ENCODE results near the gene MYO1H.
A peak's percentile ranks its signal among the peaks of the same experiment; 100 is the strongest.
"Not testable (repeated sequence)": the region's sequence is repeated elsewhere in the genome, so short reads cannot be mapped to it uniquely, and the experiment has no call there.

Gene MYO1H

GRCh38 chr12:109422251-109422650 is 74.6 kb downstream of the MYO1H start:
- no peak for DNase-seq

DNA sequence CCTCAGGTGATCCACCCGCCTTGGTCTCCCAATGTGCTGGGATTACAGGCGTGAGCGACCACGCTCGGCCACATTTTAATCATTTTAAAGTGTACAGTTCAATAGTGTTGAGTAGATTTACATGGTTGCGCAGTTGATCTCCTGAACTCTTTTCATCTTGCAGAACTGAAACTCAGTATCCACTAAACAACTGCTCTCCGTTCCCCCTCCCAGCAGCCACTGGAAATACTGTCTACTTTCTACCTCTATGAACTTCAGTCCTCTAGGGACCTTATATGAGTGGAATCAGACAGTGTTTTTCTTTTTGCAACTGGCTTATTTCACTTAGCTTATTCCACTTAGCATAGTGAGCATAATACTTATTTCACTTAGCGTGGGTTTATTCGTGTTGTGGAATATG is 75.7 kb downstream of the MYO1H start:
- no peak for DNase-seq

DNA sequence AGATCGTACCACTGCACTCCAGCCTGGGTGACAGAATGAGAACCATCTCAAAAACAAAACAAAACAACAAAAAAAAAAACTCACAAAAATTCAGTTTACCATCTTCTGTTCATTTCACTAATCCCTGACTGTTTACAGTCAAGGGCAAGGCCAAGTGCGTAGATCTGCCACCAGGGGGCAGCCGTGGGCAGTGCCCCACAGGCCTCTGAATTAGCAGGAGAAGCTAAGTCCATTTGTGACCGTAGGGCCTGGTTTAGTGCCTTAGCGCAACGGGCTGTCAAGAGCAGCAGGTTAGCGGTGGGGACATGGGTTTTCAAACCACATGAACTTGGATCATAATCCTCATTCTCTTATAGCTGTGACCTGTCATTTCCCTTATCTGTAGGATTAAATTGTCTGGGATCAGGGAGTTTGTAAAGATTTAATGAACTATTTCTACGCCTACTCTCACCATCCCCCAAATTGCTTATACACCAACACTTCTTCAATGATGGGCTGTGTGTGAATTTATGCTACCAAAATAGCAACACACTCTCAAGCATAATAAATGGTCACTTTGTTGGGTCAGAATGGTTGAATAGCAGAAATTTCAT is 80.4 kb downstream of the MYO1H start:
- peak; percentile 71 for DNase-seq

- DNase-seq = not testable (repeated sequence)
Measured at GRCh38 chr12:109428804-109429203, 81.1 kb downstream of the MYO1H start.

GRCh38 chr12:109430244-109430643 is 82.5 kb downstream of the MYO1H start:
- no peak for DNase-seq

GRCh38 chr12:109432431-109432830 is 84.7 kb downstream of the MYO1H start:
- DNase-seq = no peak

GRCh38 chr12:109432842-109433304 is 85.2 kb downstream of the MYO1H start:
- DNase-seq = peak; percentile 74

GRCh38 chr12:109433618-109434017 is 85.9 kb downstream of the MYO1H start:
- no peak for DNase-seq

DNA sequence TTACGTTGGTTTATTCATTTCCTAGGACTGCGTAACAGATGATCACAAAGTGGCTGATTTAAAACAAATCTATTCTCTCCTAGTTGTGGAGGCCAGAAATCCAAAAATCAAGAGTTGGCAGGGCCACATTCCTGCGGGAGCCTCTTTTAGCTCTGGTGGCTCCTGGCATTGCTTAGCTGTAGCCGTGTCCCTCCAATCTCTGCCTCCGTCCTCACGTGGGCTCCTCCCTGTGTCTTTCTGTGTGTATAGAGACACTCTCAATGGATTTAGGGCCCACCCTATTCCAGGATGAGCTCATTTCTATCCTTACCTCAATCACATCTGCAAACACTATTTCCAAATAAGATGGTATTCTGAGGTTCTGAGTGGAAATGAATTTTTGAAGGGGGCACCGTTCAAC is 86.9 kb downstream of the MYO1H start:
- DNase-seq = no peak

DNA sequence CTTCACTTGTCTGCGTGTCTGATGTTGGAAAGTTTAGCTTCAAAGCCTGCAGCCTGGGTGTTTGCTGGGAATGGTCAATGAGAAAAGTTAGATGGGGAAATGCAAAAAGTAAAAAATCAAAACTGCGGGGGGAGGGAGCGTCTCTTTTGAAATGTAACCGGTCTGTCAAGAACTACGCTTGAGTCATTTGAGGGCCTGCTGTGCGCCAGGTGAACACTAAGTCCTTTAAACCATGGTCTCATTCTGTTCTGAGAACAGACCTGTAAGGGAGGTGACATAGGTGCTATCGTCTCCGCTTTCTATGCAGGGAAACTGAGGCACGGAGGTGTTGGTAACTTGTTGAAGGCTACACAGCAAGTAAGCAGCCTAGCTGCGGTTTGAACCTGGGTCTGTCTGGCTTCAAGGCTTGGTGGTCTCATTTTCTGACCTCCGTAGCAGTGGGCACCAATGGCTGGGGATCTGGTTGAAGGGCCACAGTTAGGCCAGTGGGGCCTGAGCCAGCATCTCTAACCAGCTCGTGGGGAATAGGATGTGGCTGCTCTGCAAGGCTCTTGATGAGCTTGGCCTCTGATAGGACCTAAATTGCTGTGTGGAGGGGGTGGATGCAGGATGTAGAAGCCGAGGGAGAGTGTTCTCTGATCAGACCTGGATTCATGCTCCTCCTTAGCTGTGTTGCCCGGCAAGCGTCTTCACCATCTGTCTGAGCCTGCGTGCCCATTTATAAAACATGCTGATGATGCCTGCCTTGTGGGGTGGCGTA is 87.9 kb downstream of the MYO1H start:
- DNase-seq = no peak

DNA sequence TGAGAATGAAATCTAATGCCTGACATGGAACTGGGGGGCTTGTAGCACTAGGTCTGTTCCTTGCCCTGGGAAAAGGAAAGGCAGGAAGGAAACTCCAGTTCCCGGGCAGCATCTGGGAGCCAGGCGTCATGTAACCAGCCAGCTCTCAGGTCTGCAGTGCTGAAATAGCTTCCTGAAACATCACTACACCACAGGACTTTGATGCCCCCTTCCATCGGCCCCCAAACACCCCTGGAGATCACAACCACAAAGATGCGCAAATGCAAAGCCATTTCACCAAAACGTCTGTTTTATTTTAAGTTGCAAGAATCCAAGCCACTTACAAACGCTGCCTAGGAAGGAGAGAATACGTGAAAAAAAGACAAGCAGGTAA is 88.5 kb downstream of the MYO1H start:
- DNase-seq = no peak

DNA sequence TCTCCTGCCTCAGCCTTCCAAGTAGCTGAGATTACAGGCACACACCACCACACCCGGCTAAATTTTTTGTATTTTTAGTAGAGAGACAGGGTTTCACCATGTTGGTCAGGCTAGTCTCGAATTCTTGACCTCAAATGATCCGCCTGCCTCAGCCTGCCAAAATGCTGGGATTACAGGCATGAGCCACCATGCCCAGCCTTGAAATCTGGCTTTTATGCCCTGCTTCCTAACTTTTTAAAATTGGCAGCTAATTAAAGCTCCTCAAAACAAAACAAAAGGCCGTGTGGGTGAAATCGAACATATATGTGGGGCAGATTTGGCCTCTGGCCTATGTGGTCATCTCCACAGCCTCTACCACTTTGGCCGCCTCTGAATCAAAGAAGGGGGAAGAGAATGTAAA is 91.5 kb downstream of the MYO1H start:
- no peak for DNase-seq

- not testable (repeated sequence) for DNase-seq
Measured at GRCh38 chr12:109439951-109440350, 92.3 kb downstream of the MYO1H start.

- DNase-seq = no peak
Measured at GRCh38 chr12:109440851-109441490, 93.3 kb downstream of the MYO1H start.

DNA sequence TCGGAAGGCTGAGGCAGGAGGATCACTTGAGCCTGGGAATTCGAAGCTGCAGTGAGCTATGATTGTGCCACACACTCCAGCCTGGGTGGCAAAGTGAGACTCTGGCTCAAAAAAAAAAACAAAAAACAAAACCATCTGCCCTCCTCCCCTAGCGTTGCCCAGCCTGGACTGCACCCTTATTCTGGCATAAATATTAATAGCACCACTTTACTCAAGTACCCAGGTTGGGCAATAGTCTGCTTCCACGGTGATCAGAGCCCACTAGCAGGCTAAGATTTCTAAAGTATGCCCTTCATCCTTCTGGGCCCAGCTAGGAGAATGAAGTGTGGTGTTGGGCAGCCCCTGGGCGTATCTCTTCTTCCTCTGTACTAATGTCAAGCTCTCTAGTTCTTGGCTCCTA is 96.1 kb downstream of the MYO1H start:
- no peak for DNase-seq

DNA sequence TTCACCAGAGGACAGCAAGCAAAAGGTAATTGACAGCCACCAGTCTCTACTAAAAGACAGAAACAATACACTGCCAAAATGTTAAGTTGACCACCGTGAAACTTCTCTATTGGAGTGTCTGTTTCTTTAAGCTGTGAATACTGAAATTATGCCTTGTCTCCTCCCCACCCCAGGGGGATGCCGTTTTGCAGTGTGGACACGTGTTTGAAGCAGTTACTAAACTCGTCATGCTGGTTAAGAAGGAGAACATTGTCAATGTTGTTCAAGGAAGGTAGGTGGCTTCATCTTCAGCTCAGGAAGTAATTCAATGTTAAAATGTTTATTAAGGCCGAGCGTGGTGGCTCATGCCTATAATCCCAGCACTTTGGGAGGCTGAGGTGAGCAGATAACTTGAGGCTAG is 96.6 kb downstream of the MYO1H start:
- DNase-seq = no peak

DNA sequence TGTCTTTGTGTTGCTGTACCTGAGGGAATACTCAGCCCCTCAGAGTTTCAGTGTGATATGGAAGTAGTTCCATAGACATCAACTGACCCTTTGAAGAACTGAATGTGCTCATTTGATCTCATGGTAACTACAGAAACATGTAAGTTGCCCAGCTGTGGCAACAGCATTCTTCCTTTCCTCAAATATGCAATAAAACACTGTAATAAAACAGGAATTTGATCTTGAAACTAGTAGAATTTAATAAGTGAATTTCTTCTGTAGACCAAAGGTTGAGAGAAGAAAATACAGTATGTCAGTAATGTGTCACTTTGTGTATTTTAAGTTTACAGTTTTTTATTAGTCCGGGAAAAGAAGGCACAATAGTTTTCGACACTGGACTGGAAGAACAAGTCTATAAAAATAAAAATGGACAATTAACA is 97.5 kb downstream of the MYO1H start:
- DNase-seq = no peak

GRCh38 chr12:109446869-109447268 is 99.2 kb downstream of the MYO1H start:
- DNase-seq = no peak

DNA sequence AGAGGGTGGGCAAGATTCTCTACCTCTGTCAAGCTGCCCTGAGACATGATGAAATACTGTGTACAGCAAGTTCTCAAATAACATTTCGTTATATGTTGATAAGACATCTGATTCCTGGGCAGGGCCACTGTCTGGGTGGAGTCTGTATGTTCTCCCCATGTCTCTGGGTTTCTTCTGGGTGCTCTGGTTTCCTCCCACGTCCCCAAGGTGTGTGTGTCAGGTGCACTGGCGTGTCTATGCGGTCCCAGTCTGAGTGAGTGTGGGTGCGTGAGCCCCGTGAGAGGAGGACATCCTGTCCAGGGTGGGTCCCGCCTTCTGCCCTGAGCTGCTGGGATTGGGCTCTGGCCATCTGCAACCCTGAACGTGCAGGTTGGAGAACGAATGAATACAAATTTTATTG is 99.8 kb downstream of the MYO1H start:
- no peak for DNase-seq

GRCh38 chr12:109448272-109448671 is 100.6 kb downstream of the MYO1H start:
- no peak for DNase-seq

GRCh38 chr12:109448707-109449390 is 101.1 kb downstream of the MYO1H start:
- DNase-seq = no peak

GRCh38 chr12:109449845-109450532 is 102.3 kb downstream of the MYO1H start:
- no peak for DNase-seq

DNA sequence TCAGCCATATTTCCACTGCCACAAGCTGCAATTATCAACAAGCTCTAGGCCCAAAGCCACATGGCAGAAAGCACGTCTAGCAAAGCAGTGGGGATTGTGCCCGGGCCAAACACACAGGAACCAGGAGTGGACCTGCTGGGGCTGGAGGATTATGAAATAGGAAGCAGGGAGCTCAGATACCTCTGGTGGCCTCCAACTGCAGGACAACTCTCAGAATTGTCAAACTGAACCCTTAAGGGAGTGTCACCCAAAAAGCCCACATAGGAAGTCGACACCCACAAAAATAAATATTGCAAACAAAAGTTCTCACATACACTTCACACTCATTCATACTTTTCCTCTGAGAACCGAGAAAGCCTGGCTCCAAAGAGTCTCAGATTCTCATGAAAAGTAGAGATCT is 103.3 kb downstream of the MYO1H start:
- no peak for DNase-seq
